Mammary epithelial cell (primary cell): ENCODE results near the gene RRP8.

ENCODE experiments used
- EZH2 ChIP-seq: IDR thresholded peaks from 2 replicates; pipeline ENCODE4 v1.6.1; 2012; ENCODE audit warnings: low read length, inconsistent platforms, borderline replicate concordance
- TF ChIP-seq, protein P1 (sequence below), 2 donors: IDR thresholded peaks in 1 of 2; conservative IDR thresholded peaks in 1 of 2; 2 replicates each; pipeline ENCODE4 v1.5.1; 2011 to 2012; ENCODE audit warnings: inconsistent platforms in 2 of 2, low read length in 2 of 2, mild to moderate bottlenecking in 2 of 2, control low read depth in 1 of 2, low read depth in 1 of 2; ENCODE audit not compliant: insufficient read depth in 1 of 2; ENCODE audit errors: extremely low read depth in 1 of 2

DNA sequence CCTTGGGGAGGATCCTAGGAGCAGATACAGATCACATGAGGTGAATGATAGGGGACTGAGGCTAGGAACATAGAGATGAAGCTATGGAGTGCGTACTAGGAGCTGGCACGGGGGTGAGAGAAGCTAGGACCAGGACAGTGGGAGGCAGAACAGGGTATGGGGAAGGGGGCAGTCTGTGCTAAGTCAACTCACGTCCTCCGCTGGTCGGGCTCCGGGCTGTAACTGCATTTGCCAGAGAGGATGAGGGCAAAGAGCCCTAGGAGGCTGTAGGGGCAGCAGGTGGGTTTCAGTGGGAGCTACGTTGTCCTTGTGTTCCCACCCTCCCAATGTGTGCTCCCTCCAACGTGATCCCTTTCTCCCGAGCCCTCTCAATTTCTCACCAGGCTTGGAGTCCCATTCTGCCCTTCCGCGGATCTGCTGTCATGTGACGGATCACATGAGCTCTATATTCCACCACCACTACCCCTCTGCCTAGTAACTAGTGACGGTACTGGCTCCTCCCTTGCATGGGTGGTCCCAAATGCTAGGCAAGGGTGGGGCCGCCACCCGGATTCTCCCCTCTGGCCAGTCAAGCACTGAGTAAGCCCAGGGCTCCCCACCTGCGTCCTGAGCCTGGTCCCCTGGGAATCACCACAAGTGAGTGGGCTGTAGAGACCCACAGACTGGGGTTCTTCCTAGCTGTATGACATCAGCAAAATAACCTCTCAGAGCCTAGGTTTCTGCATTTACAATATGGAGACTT lies 15.8 kb upstream of the RRP8 start, which contains the start of gene TPP1:
- TF ChIP-seq, protein P1, sequence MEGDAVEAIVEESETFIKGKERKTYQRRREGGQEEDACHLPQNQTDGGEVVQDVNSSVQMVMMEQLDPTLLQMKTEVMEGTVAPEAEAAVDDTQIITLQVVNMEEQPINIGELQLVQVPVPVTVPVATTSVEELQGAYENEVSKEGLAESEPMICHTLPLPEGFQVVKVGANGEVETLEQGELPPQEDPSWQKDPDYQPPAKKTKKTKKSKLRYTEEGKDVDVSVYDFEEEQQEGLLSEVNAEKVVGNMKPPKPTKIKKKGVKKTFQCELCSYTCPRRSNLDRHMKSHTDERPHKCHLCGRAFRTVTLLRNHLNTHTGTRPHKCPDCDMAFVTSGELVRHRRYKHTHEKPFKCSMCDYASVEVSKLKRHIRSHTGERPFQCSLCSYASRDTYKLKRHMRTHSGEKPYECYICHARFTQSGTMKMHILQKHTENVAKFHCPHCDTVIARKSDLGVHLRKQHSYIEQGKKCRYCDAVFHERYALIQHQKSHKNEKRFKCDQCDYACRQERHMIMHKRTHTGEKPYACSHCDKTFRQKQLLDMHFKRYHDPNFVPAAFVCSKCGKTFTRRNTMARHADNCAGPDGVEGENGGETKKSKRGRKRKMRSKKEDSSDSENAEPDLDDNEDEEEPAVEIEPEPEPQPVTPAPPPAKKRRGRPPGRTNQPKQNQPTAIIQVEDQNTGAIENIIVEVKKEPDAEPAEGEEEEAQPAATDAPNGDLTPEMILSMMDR (conservative IDR thresholded peaks at IDR 0.05 in 1 of 2, IDR thresholded peaks at IDR 0.05 in 1 of 2; ENCODE audit: extremely low read depth in 1 of 2, insufficient read depth in 1 of 2, low read depth in 1 of 2, low read length in 2 of 2) = no peak
- TF ChIP-seq EZH2 = no peak
